NT2/D1 (cell line): ENCODE measurements around the gene CLIC6.

Source experiments
- DNase-seq: peaks from one replicate; pipeline ENCODE4 v3.0.0-alpha.2; 2011; ENCODE audit warnings: low read depth, low spot score
- H3K27me3 ChIP-seq: 2 replicates; pipeline ENCODE4 v1.6.0; 2011; ENCODE audit warnings: mild to moderate bottlenecking; ENCODE audit not compliant: insufficient read length, insufficient read depth
- H3K36me3 ChIP-seq: 2 replicates; pipeline ENCODE4 v1.6.1; 2011; ENCODE audit warnings: mild to moderate bottlenecking, low read length, mixed read lengths; ENCODE audit not compliant: insufficient read depth, insufficient read length
- H3K4me1 ChIP-seq: 2 replicates; pipeline ENCODE4 v1.5.1; 2011; ENCODE audit not compliant: insufficient read depth, insufficient read length
- H3K4me3 ChIP-seq: 2 replicates; pipeline ENCODE4 v1.5.1; 2011; ENCODE audit warnings: low read depth; ENCODE audit not compliant: insufficient read length
- H3K9ac ChIP-seq: 2 replicates; pipeline ENCODE4 v1.6.0; 2011; ENCODE audit warnings: low read depth; ENCODE audit not compliant: insufficient read length
- H3K9me3 ChIP-seq: 2 replicates; pipeline ENCODE4 v1.5.1; 2011; ENCODE audit warnings: mild to moderate bottlenecking, low read length; ENCODE audit not compliant: insufficient read depth
- SUZ12 ChIP-seq: IDR thresholded peaks from 2 replicates; pipeline ENCODE4 v1.6.1; 2011; ENCODE audit not compliant: insufficient read length, insufficient read depth; ENCODE audit errors: extremely low read depth
- YY1 ChIP-seq: IDR thresholded peaks from 2 replicates; pipeline ENCODE4 v1.6.1; 2011; ENCODE audit not compliant: insufficient read length, insufficient read depth
- ZNF274 ChIP-seq: IDR thresholded peaks from 2 replicates; pipeline ENCODE4 v1.6.1; 2011; ENCODE audit warnings: mild to moderate bottlenecking, low read depth, low read length

The CLIC6 gene

DNA sequence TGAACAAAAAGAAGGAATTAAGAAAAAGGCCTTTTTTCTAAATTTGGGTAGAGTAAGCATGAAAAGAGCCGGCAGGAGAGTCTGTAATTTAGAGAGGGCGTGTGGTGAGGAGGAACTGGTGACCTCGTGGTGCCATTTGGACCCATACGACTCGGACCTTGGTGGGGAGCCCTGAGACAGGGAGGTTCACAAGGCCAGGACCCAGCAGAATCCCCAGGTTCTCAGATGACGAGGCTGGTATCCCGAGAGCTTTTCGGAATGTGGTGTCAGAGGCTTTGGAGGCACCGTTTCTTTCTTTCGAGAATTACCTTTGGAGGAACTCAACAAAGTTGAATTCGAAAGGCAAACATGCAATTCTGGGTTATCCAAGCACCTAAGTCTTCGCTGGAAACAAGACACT lies 34.8 kb downstream of the CLIC6 start:
- H3K36me3 ChIP-seq = peaks cover under 1% of the 10 kb centered on the region
- no peak for TF ChIP-seq SUZ12
- TF ChIP-seq ZNF274 = no peak
- no peak for TF ChIP-seq YY1
- H3K4me3 ChIP-seq = no peak overlapping the region
- H3K4me1 ChIP-seq = no peaks in the 10 kb centered on the region
- no peak for DNase-seq
- 0 out of 2 replicates have a peak, but pooled peaks cover 3% of the 10 kb centered on the region for H3K9me3 ChIP-seq
- no peaks in the 10 kb centered on the region for H3K27me3 ChIP-seq
- no peak overlapping the region for H3K9ac ChIP-seq

GRCh38 chr21:34704119-34704518 lies 35.3 kb downstream of the CLIC6 start:
- TF ChIP-seq YY1 (no peak), SUZ12 (no peak), ZNF274 (no peak)
- H3K36me3 ChIP-seq = peaks cover 5% of the 10 kb centered on the region
- no peak for DNase-seq
- no peaks in the 10 kb centered on the region for H3K27me3 ChIP-seq
- 0 out of 2 replicates have a peak, but pooled peaks cover 3% of the 10 kb centered on the region for H3K9me3 ChIP-seq
- H3K4me1 ChIP-seq = no peaks in the 10 kb centered on the region
- no peak overlapping the region for H3K9ac ChIP-seq
- H3K4me3 ChIP-seq = no peak overlapping the region

- no peak overlapping the region for H3K4me3 ChIP-seq
These were observed 36.2 kb downstream of the CLIC6 start for GRCh38 chr21:34705011-34705410.

GRCh38 chr21:34706337-34706736 lies 37.5 kb downstream of the CLIC6 start:
- no peak for DNase-seq
- Histone ChIP-seq H3K9ac (no peak overlapping the region), H3K9me3 (0 out of 2 replicates have a peak, but pooled peaks cover 3% of the 10 kb centered on the region), H3K27me3 (no peaks in the 10 kb centered on the region), H3K36me3 (peaks cover 10% of the 10 kb centered on the region), H3K4me3 (no peak overlapping the region), H3K4me1 (no peaks in the 10 kb centered on the region)
- TF ChIP-seq ZNF274 (no peak), SUZ12 (no peak), YY1 (no peak)

More at GRCh38 chr21:34705011-34705410, 36.2 kb downstream of the CLIC6 start:
- no peak for TF ChIP-seq ZNF274
- TF ChIP-seq SUZ12 = no peak
- no peak for TF ChIP-seq YY1
- no peaks in the 10 kb centered on the region for H3K27me3 ChIP-seq
- no peak overlapping the region for H3K9ac ChIP-seq
- peaks cover 10% of the 10 kb centered on the region for H3K36me3 ChIP-seq
- H3K4me1 ChIP-seq = no peaks in the 10 kb centered on the region
- 0 out of 2 replicates have a peak, but pooled peaks cover 3% of the 10 kb centered on the region for H3K9me3 ChIP-seq
- no peak for DNase-seq

DNA sequence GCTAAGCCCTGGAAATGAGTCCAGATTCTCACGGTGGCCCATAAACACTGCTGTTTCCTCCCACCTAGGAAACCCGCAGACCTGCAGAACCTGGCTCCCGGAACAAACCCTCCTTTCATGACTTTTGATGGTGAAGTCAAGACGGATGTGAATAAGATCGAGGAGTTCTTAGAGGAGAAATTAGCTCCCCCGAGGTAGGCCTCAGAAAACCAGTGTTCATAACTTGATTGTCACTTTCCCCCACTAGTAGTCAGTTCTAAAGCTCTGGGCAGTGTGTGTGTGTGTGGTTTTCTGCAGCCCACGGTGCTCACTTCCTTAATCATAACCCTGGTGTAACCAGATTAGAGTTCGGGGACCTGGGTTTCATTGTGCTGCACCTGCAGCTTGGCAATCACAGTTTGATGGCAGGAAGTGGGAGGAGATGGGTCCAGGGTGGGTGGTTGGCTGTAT lies 39.1 kb downstream of the CLIC6 start:
- H3K4me1 ChIP-seq = no peaks in the 10 kb centered on the region

DNA sequence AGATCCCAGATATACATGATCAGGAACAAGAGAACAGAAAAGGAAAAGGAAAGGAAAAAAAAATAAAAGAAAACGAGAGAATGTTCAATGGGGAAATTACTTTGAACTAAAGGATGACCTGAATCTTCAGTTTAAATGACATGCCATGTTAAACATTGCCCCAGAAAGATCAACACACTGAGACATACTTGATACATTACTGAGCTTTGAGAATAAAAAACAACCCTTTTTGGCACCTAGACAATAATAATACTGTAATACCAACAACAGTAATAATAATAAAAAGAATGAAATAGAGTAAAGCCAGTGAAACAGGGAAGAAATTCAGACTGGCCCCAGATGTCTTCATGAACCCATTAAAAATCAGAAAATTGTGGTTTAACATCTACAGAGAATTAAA lies 44.8 kb downstream of the CLIC6 start:
- TF ChIP-seq YY1 (no peak), SUZ12 (no peak), ZNF274 (no peak)

More for the DNA sequence above, 39.1 kb downstream of the CLIC6 start:
- TF ChIP-seq ZNF274 (no peak), YY1 (no peak), SUZ12 (no peak)
- H3K9me3 ChIP-seq = 0 out of 2 replicates have a peak, but pooled peaks cover 2% of the 10 kb centered on the region
- no peaks in the 10 kb centered on the region for H3K27me3 ChIP-seq
- no peak overlapping the region for H3K4me3 ChIP-seq
- no peak for DNase-seq
- H3K9ac ChIP-seq = no peak overlapping the region
- H3K36me3 ChIP-seq = peaks cover 10% of the 10 kb centered on the region

GRCh38 chr21:34715518-34715917 lies 46.7 kb downstream of the CLIC6 start:
- Histone ChIP-seq H3K9me3 (no peaks in the 10 kb centered on the region), H3K4me1 (peaks cover 2% of the 10 kb centered on the region), H3K27me3 (no peaks in the 10 kb centered on the region), H3K36me3 (no peaks in the 10 kb centered on the region), H3K9ac (no peak overlapping the region), H3K4me3 (no peak overlapping the region)
- TF ChIP-seq SUZ12 (no peak), ZNF274 (no peak), YY1 (no peak)
- no peak for DNase-seq

More for the DNA sequence above, 44.8 kb downstream of the CLIC6 start:
- H3K9ac ChIP-seq = no peak overlapping the region
- DNase-seq = no peak
- no peaks in the 10 kb centered on the region for H3K27me3 ChIP-seq
- no peak overlapping the region for H3K4me3 ChIP-seq
- peaks cover 2% of the 10 kb centered on the region for H3K4me1 ChIP-seq
- H3K9me3 ChIP-seq = no peaks in the 10 kb centered on the region
- H3K36me3 ChIP-seq = peaks cover 9% of the 10 kb centered on the region
